HepG2 (cell line): ENCODE measurements around the gene PPP3CB. TPM values are rescaled to one million over a fixed set of nuclear protein-coding genes. Genes with fewer than 3 reads are reported as not detected.
A peak's percentile ranks its signal among the peaks of the same experiment; 100 is the strongest.

ENCODE experiments used
- ARID4A ChIP-seq: sonication (generic); formaldehyde crosslinking; IDR thresholded peaks from 2 replicates; pipeline ENCODE4 v1.5.0; 2020; ENCODE audit warnings: mild to moderate bottlenecking, missing genetic modification reagents, borderline replicate concordance
- BCLAF1 ChIP-seq: fragments of 450-650 bp; IDR thresholded peaks from 2 replicates; pipeline ENCODE4 v1.6.1; 2017; ENCODE audit warnings: mild to moderate bottlenecking
- HDAC1 ChIP-seq: sonication (generic); formaldehyde crosslinking; IDR thresholded peaks from 2 replicates; pipeline ENCODE4 v1.5.1; 2020; ENCODE audit warnings: mild to moderate bottlenecking, missing genetic modification reagents
- HNF1B ChIP-seq: sonication (generic); formaldehyde crosslinking; IDR thresholded peaks from 2 replicates; pipeline ENCODE4 v1.5.1; 2020; ENCODE audit warnings: mild to moderate bottlenecking, moderate library complexity, missing genetic modification reagents
- IKZF1 ChIP-seq: fragments of 450-650 bp; IDR thresholded peaks from 2 replicates; pipeline ENCODE4 v1.7.1; 2016
- ISX ChIP-seq: sonication (generic); formaldehyde crosslinking; conservative IDR thresholded peaks from 2 replicates; pipeline ENCODE4 v1.5.0; 2020; ENCODE audit warnings: missing genetic modification reagents
- NCOA1 ChIP-seq: sonication (generic); formaldehyde crosslinking; IDR thresholded peaks from 2 replicates; pipeline ENCODE4 v1.9.0; 2021; ENCODE audit warnings: missing genetic modification reagents
- PHF20 ChIP-seq: sonication (generic); formaldehyde crosslinking; IDR thresholded peaks from 2 replicates; pipeline ENCODE4 v1.5.0; 2020; ENCODE audit warnings: mild to moderate bottlenecking, missing genetic modification reagents
- RELA ChIP-seq: sonication (generic); formaldehyde crosslinking; IDR thresholded peaks from 2 replicates; pipeline ENCODE4 v1.4.0; 2020; ENCODE audit warnings: missing genetic modification reagents
- RFXAP ChIP-seq: sonication (generic); formaldehyde crosslinking; IDR thresholded peaks from 2 replicates; pipeline ENCODE4 v1.4.0; 2020; ENCODE audit warnings: missing genetic modification reagents, borderline replicate concordance
- SIN3A ChIP-seq: IDR thresholded peaks from 2 replicates; pipeline ENCODE4 v1.6.1; 2011; ENCODE audit warnings: low read depth, mild to moderate bottlenecking, control low read depth, low read length, borderline replicate concordance
- SKIL ChIP-seq: sonication (generic); formaldehyde crosslinking; IDR thresholded peaks from 2 replicates; pipeline ENCODE4 v1.8.0; 2022; ENCODE audit warnings: missing genetic modification reagents, mild to moderate bottlenecking, moderate library complexity, borderline replicate concordance
- SRY ChIP-seq: sonication (generic); formaldehyde crosslinking; IDR thresholded peaks from 2 replicates; pipeline ENCODE4 v1.8.0; 2022; ENCODE audit warnings: mild to moderate bottlenecking, missing genetic modification reagents
- THYN1 ChIP-seq: sonication (generic); formaldehyde crosslinking; IDR thresholded peaks from 2 replicates; pipeline ENCODE4 v1.8.1; 2023; ENCODE audit warnings: low read depth, mild to moderate bottlenecking, moderate library complexity, missing genetic modification reagents, borderline replicate concordance
- ZFP82 ChIP-seq: sonication (generic); formaldehyde crosslinking; IDR thresholded peaks from 2 replicates; pipeline ENCODE4 v1.5.1; 2020; ENCODE audit warnings: mild to moderate bottlenecking, missing genetic modification reagents, borderline replicate concordance
- ZNF224 ChIP-seq: sonication (generic); formaldehyde crosslinking; IDR thresholded peaks from 2 replicates; pipeline ENCODE4 v1.5.0; 2020; ENCODE audit warnings: mild to moderate bottlenecking, missing genetic modification reagents
- ZNF670 ChIP-seq: sonication (generic); formaldehyde crosslinking; IDR thresholded peaks from 2 replicates; pipeline ENCODE4 v1.8.0; 2022; ENCODE audit warnings: mild to moderate bottlenecking, missing genetic modification reagents, borderline replicate concordance
- polyA plus RNA-seq, 8 experiments: library from polyadenylated mRNA; depleted of rRNA in 3 of 8; stranded (reverse) in 7 of 8; unstranded in 1 of 8; fragments of >200 nt; fragmentation: Illumina TruSeq in 4 of 8; extraction: Trizol in 4 of 8; gene quantifications; 2 replicates each; pipeline versions ENCODE4 v1.2.1 to v1.2.3, GENCODE V29; 2011 to 2016; ENCODE audit warnings: low read depth in 4 of 8, missing spikeins in 1 of 8, mixed read lengths in 1 of 8; ENCODE audit not compliant: insufficient read depth in 1 of 8
- total RNA-seq, 5 experiments: library from RNA; depleted of rRNA; stranded (reverse); fragments of >200 nt; fragmentation: Illumina TruSeq; extraction: Trizol; gene quantifications; 2 replicates each; pipeline ENCODE4 v1.2.3, GENCODE V29; 2016; ENCODE audit warnings: low read depth in 1 of 5

Gene PPP3CB
- total and polyA plus RNA-seq, 2 of the 13 experiments (the other 11 are each of a cell fraction or from before 2014, with no cell fraction given), result 8.7 to 11.4 TPM

GRCh38 chr10:73413528-73414229, 82.1 kb downstream of the PPP3CB start, which contains the start of gene ANXA7 (continued):
- peak; percentile 96 for TF ChIP-seq ARID4A (CRISPR knock-in tag)
- no peak for TF ChIP-seq ZNF670 (CRISPR knock-in tag)
- TF ChIP-seq IKZF1, result no peak
- TF ChIP-seq RFXAP (CRISPR knock-in tag), result no peak; the same call in 1 of the 2 replicates
- peak; percentile 85; the same call in 1 of the 2 replicates for TF ChIP-seq HDAC1
- no peak for TF ChIP-seq PHF20 (CRISPR knock-in tag)
- 0 out of 2 replicates have a peak, but pooled peaks have one; percentile 74 for TF ChIP-seq THYN1
- peak; percentile 68; the same call in 1 of the 2 replicates for TF ChIP-seq SIN3A
- TF ChIP-seq SKIL (CRISPR knock-in tag), result peak; percentile 68; the same call in 1 of the 2 replicates
- TF ChIP-seq RELA (CRISPR knock-in tag), result no peak
- peak; percentile 94 for TF ChIP-seq NCOA1 (CRISPR knock-in tag)
- TF ChIP-seq ZNF224 (CRISPR knock-in tag), result peak; percentile 92; the same call in 1 of the 2 replicates
- no peak for TF ChIP-seq BCLAF1
- TF ChIP-seq SRY, result peak; percentile 80
- no peak for TF ChIP-seq ZFP82 (CRISPR knock-in tag)
- TF ChIP-seq ISX, result no peak
- TF ChIP-seq HNF1B (CRISPR knock-in tag), result peak; percentile 77
